Neural progenitor cell (in vitro differentiated cells): ENCODE data around the gene RAVER2. TPM values are rescaled to one million over a fixed set of nuclear protein-coding genes. Genes with fewer than 3 reads are reported as not detected.

Experiments
- DNase-seq: peaks from one replicate; pipeline ENCODE4 v3.0.0-alpha.2; 2016; ENCODE audit warnings: low spot score
- H2AFZ ChIP-seq: fragments of 200-600 bp; sonication (generic); replicated peaks from 2 replicates; pipeline ENCODE4 v1.6.1; 2016; ENCODE audit warnings: antibody characterized with exemption
- H3F3A ChIP-seq: fragments of 200-600 bp; sonication (generic); 2 replicates; pipeline ENCODE4 v1.6.1; 2016; ENCODE audit warnings: antibody characterized with exemption, low read depth
- H3K27ac ChIP-seq: fragments of 200-600 bp; sonication (generic); 2 replicates; pipeline ENCODE4 v1.5.1; 2016; ENCODE audit warnings: mild to moderate bottlenecking
- H3K27me3 ChIP-seq: fragments of 200-600 bp; sonication (generic); 2 replicates; pipeline ENCODE4 v1.6.1; 2016; ENCODE audit warnings: mild to moderate bottlenecking, moderate library complexity
- H3K36me3 ChIP-seq: fragments of 200-600 bp; sonication (generic); 2 replicates; pipeline ENCODE4 v1.5.1; 2016
- H3K4me1 ChIP-seq: fragments of 200-600 bp; sonication (generic); 2 replicates; pipeline ENCODE4 v1.6.1; 2016; ENCODE audit warnings: mixed run types
- H3K4me2 ChIP-seq: fragments of 200-600 bp; sonication (generic); 2 replicates; pipeline ENCODE4 v1.6.1; 2016
- H3K4me3 ChIP-seq: fragments of 200-600 bp; sonication (generic); 2 replicates; pipeline ENCODE4 v1.5.1; 2016
- H3K79me2 ChIP-seq: fragments of 200-600 bp; sonication (generic); 2 replicates; pipeline ENCODE4 v1.6.1; 2016; ENCODE audit warnings: low read depth
- H3K9ac ChIP-seq: fragments of 200-600 bp; sonication (generic); 2 replicates; pipeline ENCODE4 v1.6.1; 2016
- H3K9me3 ChIP-seq: fragments of 200-600 bp; sonication (generic); 2 replicates; pipeline ENCODE4 v1.5.1; 2016; ENCODE audit warnings: low read depth
- H4K20me1 ChIP-seq: fragments of 200-600 bp; sonication (generic); 2 replicates; pipeline ENCODE4 v1.6.1; 2016; ENCODE audit warnings: low read depth
- H3K27ac Mint-ChIP-seq: 3 replicates; pipeline ENCODE4 v1.8.0; 2021; ENCODE audit warnings: mixed read lengths
- H3K27me3 Mint-ChIP-seq: 2 replicates; pipeline ENCODE4 v1.8.0; 2022; ENCODE audit warnings: low read depth, mild to moderate bottlenecking, inconsistent platforms, moderate library complexity, mixed read lengths; ENCODE audit not compliant: insufficient read depth
- H3K36me3 Mint-ChIP-seq: 3 replicates; pipeline ENCODE4 v1.8.0; 2021; ENCODE audit warnings: mixed read lengths
- H3K4me1 Mint-ChIP-seq: 3 replicates; pipeline ENCODE4 v1.8.0; 2021; ENCODE audit warnings: mixed read lengths
- H3K4me3 Mint-ChIP-seq: 3 replicates; pipeline ENCODE4 v1.8.0; 2021; ENCODE audit warnings: mild to moderate bottlenecking, moderate library complexity, mixed read lengths
- H3K9me3 Mint-ChIP-seq: 3 replicates; pipeline ENCODE4 v1.8.0; 2020; ENCODE audit warnings: mixed read lengths
- CTCF ChIP-seq: fragments of 200-600 bp; sonication (generic); IDR thresholded peaks from 2 replicates; pipeline ENCODE4 v1.5.1; 2017; ENCODE audit warnings: antibody characterized with exemption, mild to moderate bottlenecking
- EZH2 ChIP-seq: fragments of 200-600 bp; sonication (generic); IDR thresholded peaks from 2 replicates; pipeline ENCODE4 v1.6.1; 2017; ENCODE audit warnings: antibody characterized with exemption, mild to moderate bottlenecking, moderate library complexity
- EZH2phosphoT487 ChIP-seq: fragments of 200-600 bp; sonication (generic); IDR thresholded peaks from 2 replicates; pipeline ENCODE4 v1.6.1; 2017; ENCODE audit warnings: antibody characterized with exemption
- total RNA-seq: library from RNA; depleted of rRNA; stranded (reverse); fragments of >200 nt; gene quantifications from 2 replicates; pipeline ENCODE4 v1.2.3, GENCODE V29; 2015; ENCODE audit warnings: low replicate concordance

The RAVER2 gene
- total RNA-seq, 1 donor from 2014 or later = 37.2 TPM

- Mint-ChIP-seq H3K27ac (no peak overlapping the region), H3K4me3 (no peak overlapping the region), H3K9me3 (no peaks in the 10 kb centered on the region), H3K4me1 (peaks cover 9% of the 10 kb centered on the region), H3K36me3 (peaks cover 18% of the 10 kb centered on the region), H3K27me3 (no peaks in the 10 kb centered on the region)
- Histone ChIP-seq H3K9ac (no peak overlapping the region), H4K20me1 (no peaks in the 10 kb centered on the region), H3K27me3 (no peaks in the 10 kb centered on the region), H2AFZ (no peak overlapping the region), H3K79me2 (no peaks in the 10 kb centered on the region), H3K27ac (no peak overlapping the region), H3K4me1 (no peaks in the 10 kb centered on the region), H3K4me3 (no peak overlapping the region), H3K4me2 (no peak overlapping the region), H3K36me3 (no peaks in the 10 kb centered on the region), H3K9me3 (no peaks in the 10 kb centered on the region), H3F3A (peaks cover 4% of the 10 kb centered on the region)
- DNase-seq = no peak
- TF ChIP-seq EZH2 = no peak
- no peak for TF ChIP-seq EZH2phosphoT487
- no peak for TF ChIP-seq CTCF
These were observed 119.4 kb downstream of the RAVER2 start for GRCh38 chr1:64864018-64864940.

- Histone ChIP-seq H3K4me1 (no peaks in the 10 kb centered on the region), H3F3A (peaks cover 4% of the 10 kb centered on the region), H2AFZ (no peak overlapping the region), H3K9ac (no peak overlapping the region), H3K27ac (no peak overlapping the region), H3K27me3 (no peaks in the 10 kb centered on the region), H3K79me2 (no peaks in the 10 kb centered on the region), H3K9me3 (no peaks in the 10 kb centered on the region), H4K20me1 (no peaks in the 10 kb centered on the region), H3K36me3 (no peaks in the 10 kb centered on the region), H3K4me3 (no peak overlapping the region), H3K4me2 (no peak overlapping the region)
- no peak for TF ChIP-seq EZH2
- TF ChIP-seq CTCF = no peak
- no peak for TF ChIP-seq EZH2phosphoT487
- Mint-ChIP-seq H3K27ac (no peak overlapping the region), H3K36me3 (peaks cover 13% of the 10 kb centered on the region), H3K27me3 (no peaks in the 10 kb centered on the region), H3K9me3 (no peaks in the 10 kb centered on the region), H3K4me3 (no peak overlapping the region), H3K4me1 (peaks cover 9% of the 10 kb centered on the region)
- no peak for DNase-seq
These were observed 120.4 kb downstream of the RAVER2 start for GRCh38 chr1:64865105-64865757.

GRCh38 chr1:64866689-64867088, 121.8 kb downstream of the RAVER2 start:
- Histone ChIP-seq H2AFZ (no peak overlapping the region), H3K27ac (no peak overlapping the region), H3K4me3 (no peak overlapping the region), H3K4me1 (no peaks in the 10 kb centered on the region), H3K9me3 (no peaks in the 10 kb centered on the region), H3K27me3 (no peaks in the 10 kb centered on the region), H3K4me2 (no peak overlapping the region), H3K79me2 (no peaks in the 10 kb centered on the region), H3F3A (peaks cover 3% of the 10 kb centered on the region), H3K36me3 (no peaks in the 10 kb centered on the region), H4K20me1 (no peaks in the 10 kb centered on the region), H3K9ac (no peak overlapping the region)
- Mint-ChIP-seq H3K9me3 (no peaks in the 10 kb centered on the region), H3K36me3 (peaks cover 15% of the 10 kb centered on the region), H3K27me3 (no peaks in the 10 kb centered on the region), H3K27ac (no peak overlapping the region), H3K4me3 (no peak overlapping the region), H3K4me1 (peaks cover 3% of the 10 kb centered on the region)
- TF ChIP-seq EZH2phosphoT487 (no peak), EZH2 (no peak), CTCF (no peak)
- no peak for DNase-seq
